ENCODE measurements around the gene TTC33.

DNA sequence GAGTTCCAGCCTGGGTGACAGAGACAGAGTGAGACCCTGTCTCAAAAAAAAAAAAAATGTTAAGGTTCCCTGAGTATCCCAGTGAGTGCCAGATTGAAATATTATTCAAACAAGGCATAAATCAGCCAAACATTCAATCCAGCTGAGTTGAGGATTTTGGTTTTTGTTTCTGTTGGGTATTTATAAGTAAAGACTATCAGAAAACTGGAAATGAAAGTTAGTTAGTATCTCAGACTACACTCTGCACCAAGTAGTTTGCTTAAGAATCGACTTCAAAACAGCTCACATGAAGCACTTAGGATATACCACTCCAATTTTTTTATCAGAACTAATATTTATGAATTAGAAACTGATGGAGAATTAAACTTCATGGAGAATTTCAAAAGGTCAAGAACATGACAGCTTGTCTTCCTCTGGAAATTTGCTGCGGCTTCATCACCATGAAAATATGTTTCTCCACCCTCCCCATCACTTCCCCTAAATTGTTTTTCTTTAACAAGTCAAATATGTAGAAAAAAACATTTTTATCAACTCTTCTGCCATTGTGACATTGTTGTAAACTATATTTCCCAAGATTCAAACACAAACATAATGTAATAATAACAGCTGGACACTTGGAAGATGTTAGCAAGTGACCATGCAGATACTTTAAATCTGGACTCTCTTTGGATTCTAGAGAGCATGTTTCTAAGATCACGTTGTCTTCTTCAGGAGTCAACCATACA is 186.1 kb downstream of the TTC33 start:
- TF ChIP-seq SIN3A (IDR thresholded peaks at IDR 0.05; ENCODE audit: borderline replicate concordance, insufficient read depth, low read length) = no peak
- no peak for TF ChIP-seq FOXP2 (optimal IDR thresholded peaks at IDR 0.05; ENCODE audit: borderline replicate concordance, extremely low read depth, extremely low read length, insufficient read depth)
